DND-41 (cell line): ENCODE data around the gene ARHGAP15.

Experiments used
- CTCF ChIP-seq: IDR thresholded peaks from 2 replicates; pipeline ENCODE4 v1.5.1; 2012; ENCODE audit warnings: borderline replicate concordance, low read length, moderate library complexity, mild to moderate bottlenecking; ENCODE audit not compliant: poor library complexity, severe bottlenecking; ENCODE audit errors: extremely low read depth
- EZH2 ChIP-seq: IDR thresholded peaks from 3 replicates; pipeline ENCODE4 v1.6.1; 2012; ENCODE audit warnings: borderline replicate concordance, low read depth, mild to moderate bottlenecking, moderate library complexity, low read length, inconsistent platforms; ENCODE audit not compliant: severe bottlenecking

GRCh38 chr2:143635302-143635701, 506.1 kb downstream of the ARHGAP15 start:
- TF ChIP-seq CTCF (no peak), EZH2 (no peak)
